Left ventricle myocardium inferior (tissue), 1 donor: ENCODE results near the gene REEP6. TPM values are rescaled to one million over a fixed set of nuclear protein-coding genes. Genes with fewer than 3 reads are reported as not detected.

Experiments used
- DNase-seq: peaks from one replicate; pipeline ENCODE4 v3.0.0-alpha.2; 2020
- H3K27ac ChIP-seq: fragments of 200-600 bp; replicated peaks from 2 replicates; pipeline ENCODE4 v1.8.0; 2021
- H3K27me3 ChIP-seq: fragments of 200-600 bp; 2 replicates; pipeline ENCODE4 v1.8.0; 2021; ENCODE audit warnings: low read depth
- H3K36me3 ChIP-seq: fragments of 200-600 bp; 2 replicates; pipeline ENCODE4 v1.8.0; 2021
- H3K4me1 ChIP-seq: fragments of 200-600 bp; 2 replicates; pipeline ENCODE4 v1.8.0; 2021
- H3K4me3 ChIP-seq: fragments of 200-600 bp; 2 replicates; pipeline ENCODE4 v1.8.0; 2021; ENCODE audit warnings: mild to moderate bottlenecking, moderate library complexity
- H3K9me3 ChIP-seq: fragments of 200-600 bp; replicated peaks from 2 replicates; pipeline ENCODE4 v1.8.0; 2021
- intact Hi-C: fragments of 100-400 bp; cut with micrococcal nuclease; formaldehyde crosslinking; loops from one replicate; pipeline ENCODE4 v1.11.0; 2022
- total RNA-seq: library from RNA; stranded (reverse); fragmentation: NEBNext Ultra II Directional; extraction: Animal tissue kit (Norgen Biotek cat#: 25700); gene quantifications from one replicate; pipeline ENCODE4 v1.2.1, GENCODE V29; 2021
- TF ChIP-seq, protein P1 (sequence below): fragments of 200-600 bp; IDR thresholded peaks from 2 replicates; pipeline ENCODE4 v1.8.0; 2021; ENCODE audit warnings: antibody characterized with exemption, mild to moderate bottlenecking, borderline replicate concordance
- donor health status: DM: no; HTN: yes; CAD: no; lungs with severe emphysema.

Gene REEP6
- total RNA-seq, 1 donor from 2014 or later, result 1.9 TPM

DNA sequence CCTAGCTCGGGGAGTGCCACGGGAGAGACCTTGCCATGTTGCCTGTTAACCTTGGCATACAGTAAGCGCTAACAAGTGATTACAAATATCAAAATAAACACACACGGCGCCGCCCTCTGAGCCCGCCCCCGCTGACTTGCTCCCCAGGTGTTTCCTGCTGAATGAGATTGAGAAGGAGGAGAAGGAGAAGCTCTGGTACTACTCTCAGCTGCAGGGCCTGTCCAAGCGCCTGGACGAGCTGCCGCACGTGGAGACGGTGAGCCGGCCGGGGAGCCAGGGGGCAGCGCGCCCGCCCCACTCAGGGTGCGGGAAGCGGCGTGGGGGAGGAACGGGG is 36.0 kb upstream of the REEP6 start:
- Histone ChIP-seq H3K27ac (no peak overlapping the region), H3K27me3 (peaks cover 86% of the 10 kb centered on the region), H3K4me1 (peaks cover 44% of the 10 kb centered on the region)

DNA sequence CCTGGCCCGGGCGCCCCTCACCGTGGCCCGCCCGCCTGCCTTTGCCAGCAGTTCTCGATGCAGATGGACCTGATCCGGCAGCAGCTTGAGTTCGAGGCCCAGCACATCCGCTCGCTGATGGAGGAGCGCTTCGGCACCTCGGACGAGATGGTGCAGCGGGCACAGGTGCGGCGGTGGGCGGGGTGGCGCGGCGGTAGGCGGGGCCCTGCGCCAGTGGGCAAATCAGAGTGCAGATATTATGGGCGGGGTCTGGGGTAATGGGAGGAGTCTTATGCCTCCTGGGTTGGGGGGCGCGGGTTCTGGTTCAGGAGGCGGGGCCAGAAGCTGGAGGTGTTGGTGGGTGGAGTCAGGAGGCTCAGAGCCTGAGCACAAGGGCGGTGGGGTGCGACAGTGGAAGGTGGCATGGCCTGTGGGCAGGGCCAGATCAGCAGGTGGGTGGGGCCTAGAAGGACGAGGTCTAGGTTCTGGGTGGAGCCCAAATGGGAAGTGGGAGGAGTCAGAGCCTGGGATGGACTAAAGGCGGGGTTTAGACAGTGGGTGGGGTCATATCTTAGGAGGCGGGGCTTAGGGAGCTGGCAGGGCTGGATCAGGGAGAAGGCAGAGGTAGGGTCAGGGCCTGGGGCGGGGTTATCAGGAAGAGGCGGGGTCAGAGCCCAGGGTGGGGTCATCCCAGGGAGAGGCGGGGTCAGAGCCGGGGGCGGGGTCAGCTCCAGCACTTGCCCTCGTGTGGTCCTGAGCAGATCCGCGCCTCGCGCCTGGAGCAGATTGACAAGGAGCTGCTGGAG is 35.5 kb upstream of the REEP6 start:
- DNase-seq, result no peak

More for the DNA sequence above, 36.0 kb upstream of the REEP6 start:
- TF ChIP-seq, protein P1, sequence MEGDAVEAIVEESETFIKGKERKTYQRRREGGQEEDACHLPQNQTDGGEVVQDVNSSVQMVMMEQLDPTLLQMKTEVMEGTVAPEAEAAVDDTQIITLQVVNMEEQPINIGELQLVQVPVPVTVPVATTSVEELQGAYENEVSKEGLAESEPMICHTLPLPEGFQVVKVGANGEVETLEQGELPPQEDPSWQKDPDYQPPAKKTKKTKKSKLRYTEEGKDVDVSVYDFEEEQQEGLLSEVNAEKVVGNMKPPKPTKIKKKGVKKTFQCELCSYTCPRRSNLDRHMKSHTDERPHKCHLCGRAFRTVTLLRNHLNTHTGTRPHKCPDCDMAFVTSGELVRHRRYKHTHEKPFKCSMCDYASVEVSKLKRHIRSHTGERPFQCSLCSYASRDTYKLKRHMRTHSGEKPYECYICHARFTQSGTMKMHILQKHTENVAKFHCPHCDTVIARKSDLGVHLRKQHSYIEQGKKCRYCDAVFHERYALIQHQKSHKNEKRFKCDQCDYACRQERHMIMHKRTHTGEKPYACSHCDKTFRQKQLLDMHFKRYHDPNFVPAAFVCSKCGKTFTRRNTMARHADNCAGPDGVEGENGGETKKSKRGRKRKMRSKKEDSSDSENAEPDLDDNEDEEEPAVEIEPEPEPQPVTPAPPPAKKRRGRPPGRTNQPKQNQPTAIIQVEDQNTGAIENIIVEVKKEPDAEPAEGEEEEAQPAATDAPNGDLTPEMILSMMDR, result no peak
- Histone ChIP-seq H3K9me3 (no peaks in the 10 kb centered on the region), H3K36me3 (peaks cover under 1% of the 10 kb centered on the region), H3K4me3 (no peak overlapping the region)
- no peak for DNase-seq
- intact Hi-C loops, result no loop called here

DNA sequence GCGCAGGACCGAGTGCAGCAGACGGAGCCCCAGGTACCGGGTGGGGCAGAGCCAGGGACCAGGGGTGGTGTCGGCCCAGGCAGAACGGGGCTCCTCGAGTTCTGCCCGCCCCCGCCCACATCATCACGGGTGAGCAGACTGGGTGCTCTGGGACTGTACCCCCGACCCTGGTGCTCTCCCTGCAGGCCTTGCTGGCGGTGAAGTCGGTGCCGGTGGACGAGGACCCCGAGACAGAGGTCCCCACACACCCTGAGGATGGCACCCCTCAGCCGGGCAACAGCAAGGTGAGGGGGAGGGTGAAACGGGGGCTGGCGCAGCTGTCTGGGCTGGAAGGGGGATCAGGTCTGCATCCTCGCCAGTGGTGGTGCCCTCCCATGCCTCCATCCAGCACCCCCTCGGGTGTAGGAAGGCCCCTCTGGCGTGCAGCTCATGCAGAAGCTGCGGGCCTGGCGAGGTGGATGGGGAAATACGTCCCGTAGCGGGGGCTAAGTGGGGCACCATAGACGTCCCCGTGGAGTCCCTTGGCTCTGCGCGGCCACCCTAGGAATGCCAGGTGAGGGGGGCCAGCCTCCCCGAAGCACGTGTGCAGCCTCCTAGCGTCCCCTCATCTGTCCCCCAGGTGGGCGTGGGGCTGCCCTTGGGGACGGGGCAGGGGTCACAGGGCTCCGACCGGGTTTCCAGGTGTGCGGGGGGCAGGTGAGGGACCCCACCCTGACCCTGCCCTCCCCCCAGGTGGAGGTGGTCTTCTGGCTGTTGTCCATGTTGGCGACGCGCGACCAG is 34.7 kb upstream of the REEP6 start:
- no peaks in the 10 kb centered on the region for H3K9me3 ChIP-seq
- H3K36me3 ChIP-seq, result peaks cover 13% of the 10 kb centered on the region
- TF ChIP-seq, protein P1, result no peak
- H3K4me1 ChIP-seq, result peaks cover 44% of the 10 kb centered on the region
- H3K27ac ChIP-seq, result no peak overlapping the region
- H3K4me3 ChIP-seq, result no peak overlapping the region
- intact Hi-C loops, result no loop called here
- H3K27me3 ChIP-seq, result peaks cover 73% of the 10 kb centered on the region
- no peak for DNase-seq

More for the DNA sequence above, 35.5 kb upstream of the REEP6 start:
- no peaks in the 10 kb centered on the region for H3K9me3 ChIP-seq
- no peak overlapping the region for H3K4me3 ChIP-seq
- intact Hi-C loops, result no loop called here
- peaks cover 6% of the 10 kb centered on the region for H3K36me3 ChIP-seq
- TF ChIP-seq, protein P1, result no peak
- no peak overlapping the region for H3K27ac ChIP-seq
- H3K4me1 ChIP-seq, result peaks cover 44% of the 10 kb centered on the region
- H3K27me3 ChIP-seq, result peaks cover 81% of the 10 kb centered on the region

DNA sequence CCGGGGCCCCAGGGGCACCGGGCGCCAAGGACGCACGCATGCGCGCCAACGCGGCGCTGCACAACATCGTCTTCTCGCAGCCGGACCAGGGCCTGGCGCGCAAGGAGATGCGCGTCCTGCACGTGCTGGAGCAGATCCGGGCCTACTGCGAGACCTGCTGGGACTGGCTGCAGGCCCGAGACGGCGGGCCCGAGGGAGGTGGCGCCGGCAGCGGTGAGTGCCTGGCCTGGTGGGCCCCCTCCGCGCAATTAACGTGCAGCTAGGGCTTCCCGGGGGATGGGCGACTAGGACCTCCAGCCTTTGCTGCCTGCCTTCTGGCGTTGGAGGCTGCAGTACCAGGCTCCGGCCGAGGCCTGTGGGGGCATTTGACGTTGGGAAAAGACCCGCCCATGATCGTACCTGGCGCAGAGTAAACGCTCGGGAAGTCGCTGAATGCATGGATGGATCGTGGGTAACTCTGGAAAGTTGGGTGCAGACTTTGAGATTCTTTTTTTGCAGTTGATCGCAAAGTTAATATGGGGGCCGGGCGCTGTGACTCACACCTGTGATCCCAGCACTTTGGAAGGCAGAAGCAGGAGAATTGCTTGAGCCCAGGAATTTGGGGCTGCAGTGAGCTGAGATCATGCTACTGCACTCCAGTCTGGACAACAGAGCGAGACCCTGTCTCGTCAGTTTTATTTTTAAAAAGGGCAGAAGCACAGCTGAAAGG is 33.8 kb upstream of the REEP6 start:
- Histone ChIP-seq H3K36me3 (peaks cover 13% of the 10 kb centered on the region), H3K27ac (no peak overlapping the region), H3K4me1 (peaks cover 44% of the 10 kb centered on the region), H3K9me3 (no peaks in the 10 kb centered on the region), H3K27me3 (peaks cover 64% of the 10 kb centered on the region), H3K4me3 (no peak overlapping the region)
- TF ChIP-seq, protein P1, result no peak
- intact Hi-C loops, result no loop called here
- DNase-seq, result no peak

DNA sequence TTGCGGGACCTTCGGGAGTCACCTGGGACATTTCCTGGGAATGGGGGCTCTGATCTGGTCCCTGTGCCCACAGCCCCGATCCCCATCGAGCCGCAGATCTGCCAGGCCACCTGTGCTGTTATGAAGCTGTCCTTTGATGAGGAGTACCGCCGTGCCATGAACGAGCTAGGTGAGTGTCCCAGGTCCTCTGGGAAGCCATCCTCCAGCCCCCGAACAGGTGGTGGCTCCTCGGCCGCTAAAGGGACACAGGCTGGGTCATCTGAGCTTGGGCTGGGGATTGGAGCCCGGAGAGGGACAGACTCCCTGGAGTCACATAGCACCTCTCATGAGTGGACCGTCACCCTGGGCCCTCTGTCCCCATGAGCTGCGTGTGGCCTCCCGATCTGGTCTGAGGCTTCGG is 33.1 kb upstream of the REEP6 start:
- peaks cover 13% of the 10 kb centered on the region for H3K36me3 ChIP-seq
- intact Hi-C loops, result no loop called here
- no peak for DNase-seq
- TF ChIP-seq, protein P1, result no peak
- H3K27me3 ChIP-seq, result peaks cover 57% of the 10 kb centered on the region
- no peak overlapping the region for H3K27ac ChIP-seq
- no peak overlapping the region for H3K4me3 ChIP-seq
- H3K9me3 ChIP-seq, result no peaks in the 10 kb centered on the region
- peaks cover 38% of the 10 kb centered on the region for H3K4me1 ChIP-seq
